Stomach (tissue), 9 donors: ENCODE data around the gene GNPTAB. TPM values are rescaled to one million over a fixed set of nuclear protein-coding genes. Genes with fewer than 3 reads are reported as not detected.
"Not testable (repeated sequence)": the region's sequence is repeated elsewhere in the genome, so short reads cannot be mapped to it uniquely, and the experiment has no call there.

Experiments
- DNase-seq, 2 donors: peaks; one replicate each; pipeline versions ENCODE4 v3.0.0 to v3.0.0-alpha.2; 2013 to 2019
- H3K27ac ChIP-seq, 5 donors: fragments of 200-600 bp in 4 of 5; sonication (generic) in 4 of 5; one replicate each; pipeline ENCODE4 v1.5.1; 2013 to 2019; ENCODE audit warnings: mild to moderate bottlenecking in 1 of 5, moderate library complexity in 1 of 5
- H3K27me3 ChIP-seq, 3 donors: fragments of 200-600 bp; sonication (generic); one replicate each; pipeline ENCODE4 v1.5.1; 2017 to 2019; ENCODE audit warnings: mixed run types in 1 of 3
- H3K36me3 ChIP-seq, 4 donors: fragments of 200-600 bp; sonication (generic); 1 replicate in 3 of 4; 2 replicates in 1 of 4; pipeline ENCODE4 v1.5.1; 2016 to 2019
- H3K4me1 ChIP-seq, 4 donors: fragments of 200-600 bp; sonication (generic); one replicate each; pipeline ENCODE4 v1.5.1; 2016 to 2019
- H3K4me3 ChIP-seq, 4 donors: fragments of 200-600 bp; sonication (generic) in 3 of 4; one replicate each; pipeline ENCODE4 v1.5.1; 2016 to 2019; ENCODE audit warnings: mild to moderate bottlenecking in 1 of 4
- H3K9me3 ChIP-seq, 4 donors: fragments of 200-600 bp; sonication (generic); one replicate each; pipeline ENCODE4 v1.5.1; 2016 to 2019
- EP300 ChIP-seq: sonication (generic); formaldehyde crosslinking; IDR thresholded peaks from one replicate; pipeline ENCODE4 v1.6.1; 2017; ENCODE audit warnings: antibody characterized with exemption
- POLR2A ChIP-seq, 4 donors: fragments of 450-650 bp; IDR thresholded peaks; one replicate each; pipeline ENCODE4 v1.6.1; 2016; ENCODE audit warnings: antibody characterized with exemption in 4 of 4, control low read depth in 2 of 4, mild to moderate bottlenecking in 1 of 4, moderate library complexity in 1 of 4
- POLR2AphosphoS5 ChIP-seq, 3 donors: sonication (generic); formaldehyde crosslinking; IDR thresholded peaks; one replicate each; pipeline ENCODE4 v1.6.1; 2016; ENCODE audit warnings: antibody characterized with exemption in 3 of 3
- WGBS, 5 donors: extraction: QIAGEN DNeasy Blood & Tissue Kit in 3 of 5; methylation state at CpG; one replicate each; pipeline versions ENCODE4 v1.1.5 to v1.1.7; 2013 to 2018; 5-methylcytosine and 5-hydroxymethylcytosine counted together
- intact Hi-C: fragments of 100-400 bp; cut with DNase I; formaldehyde crosslinking; loops from one replicate; pipeline ENCODE4 v1.15.1; 2023; ENCODE audit warnings: low total_unique reads
- polyA plus RNA-seq, 3 donors: library from polyadenylated mRNA; stranded (reverse); fragments of 200-250 nt; gene quantifications; one replicate each; pipeline ENCODE4 v1.2.3, GENCODE V29; 2013
- total RNA-seq, 5 donors: library from RNA; depleted of rRNA; stranded (reverse); fragments of >200 nt; gene quantifications; one replicate each; pipeline versions ENCODE4 v1.1.0 to v1.2.3, GENCODE V29; 2014 to 2016
- TF ChIP-seq, protein P1 (sequence below), 7 experiments: fragments of 450-650 bp in 4 of 7; fragments of 200-600 bp in 3 of 7; sonication (generic) in 3 of 7; IDR thresholded peaks; one replicate each; pipeline ENCODE4 v1.5.1; 2016 to 2019; ENCODE audit warnings: antibody characterized with exemption in 7 of 7, control low read depth in 2 of 7, mild to moderate bottlenecking in 1 of 7
- donor health status: healthy with polysubstance abuse.
- donor health status: Bipolar disorder and iron deficiency.
- donor health status: healthy.

GNPTAB gene
- total and polyA plus RNA-seq, 8 donors, result 8.9 to 63.2 (median 16.9) TPM

DNA sequence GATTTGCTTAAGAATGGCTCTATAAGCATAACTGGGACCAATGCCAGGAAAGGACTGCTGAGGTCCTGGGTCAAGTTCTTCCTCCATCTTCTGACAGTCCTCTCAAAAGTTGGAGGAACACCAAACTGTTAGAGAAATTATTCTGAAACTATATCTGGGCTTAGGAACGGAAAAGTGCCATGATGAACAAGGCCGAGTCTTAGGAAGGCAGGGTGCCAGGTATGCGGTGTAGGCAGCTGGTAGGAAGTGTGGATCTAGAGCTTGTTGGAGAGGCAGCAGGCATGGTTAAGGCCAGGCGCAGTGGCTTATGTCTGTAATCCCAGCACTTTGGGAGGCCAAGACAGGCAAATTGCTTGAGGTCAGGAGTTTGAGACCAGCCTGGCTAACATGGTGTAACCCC, 7.7 kb downstream of the GNPTAB start:
- peak overlapping the region in 1 of 5 donors; percentile 31 for H3K27ac ChIP-seq
- intact Hi-C loops, result no loop called here
- no peaks in the 10 kb centered on the region for H3K36me3 ChIP-seq
- H3K4me1 ChIP-seq, result peaks cover 20 to 50% (median 34%) of the 10 kb centered on the region in 4 donors
- no peak overlapping the region for H3K4me3 ChIP-seq
- H3K9me3 ChIP-seq, result no peaks in the 10 kb centered on the region
- 70 to 93% (median 89%) methylated on average over 4 of the region's 4 CpGs for WGBS, 5 donors
- no peak for TF ChIP-seq POLR2A (IDR thresholded peaks at IDR 0.05)
- TF ChIP-seq EP300, result no peak
- no peak for TF ChIP-seq POLR2AphosphoS5 (IDR thresholded peaks at IDR 0.05)
- TF ChIP-seq, protein P1, sequence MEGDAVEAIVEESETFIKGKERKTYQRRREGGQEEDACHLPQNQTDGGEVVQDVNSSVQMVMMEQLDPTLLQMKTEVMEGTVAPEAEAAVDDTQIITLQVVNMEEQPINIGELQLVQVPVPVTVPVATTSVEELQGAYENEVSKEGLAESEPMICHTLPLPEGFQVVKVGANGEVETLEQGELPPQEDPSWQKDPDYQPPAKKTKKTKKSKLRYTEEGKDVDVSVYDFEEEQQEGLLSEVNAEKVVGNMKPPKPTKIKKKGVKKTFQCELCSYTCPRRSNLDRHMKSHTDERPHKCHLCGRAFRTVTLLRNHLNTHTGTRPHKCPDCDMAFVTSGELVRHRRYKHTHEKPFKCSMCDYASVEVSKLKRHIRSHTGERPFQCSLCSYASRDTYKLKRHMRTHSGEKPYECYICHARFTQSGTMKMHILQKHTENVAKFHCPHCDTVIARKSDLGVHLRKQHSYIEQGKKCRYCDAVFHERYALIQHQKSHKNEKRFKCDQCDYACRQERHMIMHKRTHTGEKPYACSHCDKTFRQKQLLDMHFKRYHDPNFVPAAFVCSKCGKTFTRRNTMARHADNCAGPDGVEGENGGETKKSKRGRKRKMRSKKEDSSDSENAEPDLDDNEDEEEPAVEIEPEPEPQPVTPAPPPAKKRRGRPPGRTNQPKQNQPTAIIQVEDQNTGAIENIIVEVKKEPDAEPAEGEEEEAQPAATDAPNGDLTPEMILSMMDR (IDR thresholded peaks at IDR 0.05), result no peak
- no peaks in the 10 kb centered on the region for H3K27me3 ChIP-seq
- no peak for DNase-seq

DNA sequence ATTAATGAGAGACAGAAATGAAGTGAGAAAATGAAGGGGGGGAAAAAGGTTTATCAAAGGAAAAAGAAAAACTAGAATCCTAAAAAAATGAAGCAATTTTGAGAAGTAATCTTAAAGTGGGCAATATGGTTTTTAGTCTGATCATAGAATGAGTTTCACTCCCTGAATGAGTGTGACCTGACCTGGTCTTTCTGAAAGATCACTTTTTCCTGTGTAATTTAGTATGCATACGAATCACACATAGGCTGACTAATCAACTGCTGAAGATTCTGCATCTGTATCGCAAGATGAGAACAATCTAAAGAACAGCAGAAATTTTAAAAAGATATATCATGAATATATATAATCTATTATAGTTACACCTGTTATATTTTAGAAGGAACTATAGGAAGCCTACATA, 11.3 kb downstream of the GNPTAB start:
- Histone ChIP-seq H3K27ac (no peak overlapping the region), H3K4me1 (peaks cover 6 to 19% (median 14%) of the 10 kb centered on the region in 4 donors), H3K36me3 (no peaks in the 10 kb centered on the region), H3K27me3 (no peaks in the 10 kb centered on the region), H3K4me3 (no peak overlapping the region), H3K9me3 (no peaks in the 10 kb centered on the region)
- WGBS, 5 donors, result 57 to 93% (median 89%) methylated on average over 2 of the region's 2 CpGs
- TF ChIP-seq, protein P1 (IDR thresholded peaks at IDR 0.05), result no peak
- no peak for TF ChIP-seq POLR2A (IDR thresholded peaks at IDR 0.05)
- no peak for TF ChIP-seq POLR2AphosphoS5 (IDR thresholded peaks at IDR 0.05)
- no peak for TF ChIP-seq EP300
- intact Hi-C loops, result no loop called here
- DNase-seq, result no peak

DNA sequence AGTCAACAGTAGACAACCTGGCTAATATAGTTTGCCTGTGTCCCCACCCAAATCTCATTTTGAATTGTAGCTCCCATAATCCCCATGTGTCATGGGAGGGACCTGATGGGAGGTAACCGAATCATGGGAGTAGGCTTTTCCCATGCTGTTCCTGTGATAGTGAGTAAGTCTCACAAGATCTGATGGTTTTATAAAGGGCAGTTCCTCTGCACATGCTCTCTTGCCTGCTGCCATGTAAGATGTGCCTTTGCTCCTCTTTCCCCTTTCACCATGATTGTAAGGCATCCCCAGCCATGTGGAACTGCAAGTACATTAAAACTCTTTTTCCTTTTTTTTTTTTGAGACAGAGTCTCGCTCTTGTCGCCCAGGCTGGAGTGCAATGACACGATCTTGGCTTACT, 12.1 kb downstream of the GNPTAB start:
- 96 to 100% (median 97%) methylated on average over 4 of the region's 4 CpGs for WGBS, 5 donors
- H3K36me3 ChIP-seq, H3K27me3 ChIP-seq, intact Hi-C loops, H3K4me3 ChIP-seq, H3K9me3 ChIP-seq, DNase-seq, H3K27ac ChIP-seq: not testable (repeated sequence)
- H3K4me1 ChIP-seq, result peaks cover under 1 to 12% (median 9%) of the 10 kb centered on the region in 4 donors

DNA sequence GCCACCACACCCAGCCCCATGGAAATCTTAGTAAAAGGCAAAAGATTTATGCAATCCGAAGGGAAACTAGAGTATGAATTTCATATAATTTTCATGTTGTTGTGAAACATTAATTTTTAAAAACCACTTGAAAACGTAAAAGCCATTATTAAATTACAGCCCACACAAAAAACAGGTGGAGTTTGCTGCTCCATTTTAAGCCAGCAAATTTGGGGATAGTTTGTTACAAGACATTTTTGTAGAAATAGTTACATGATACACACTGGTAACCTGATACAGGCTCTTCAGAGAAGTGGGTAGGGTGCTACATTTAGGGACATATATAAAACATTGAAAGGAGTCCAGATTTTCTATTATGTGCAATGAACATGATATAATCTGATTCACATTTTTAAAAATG, 17.6 kb downstream of the GNPTAB start:
- Histone ChIP-seq H3K4me1 (peaks cover 4 to 17% (median 10%) of the 10 kb centered on the region in 4 donors), H3K27ac (no peak overlapping the region), H3K27me3 (no peaks in the 10 kb centered on the region), H3K9me3 (no peaks in the 10 kb centered on the region), H3K36me3 (no peaks in the 10 kb centered on the region), H3K4me3 (no peak overlapping the region)
- intact Hi-C loops, result no loop called here
- DNase-seq, result no peak
- TF ChIP-seq POLR2A (IDR thresholded peaks at IDR 0.05) (no peak), EP300 (no peak), POLR2AphosphoS5 (IDR thresholded peaks at IDR 0.05) (no peak)
- TF ChIP-seq, protein P1 (IDR thresholded peaks at IDR 0.05), result no peak
- 88 to 97% (median 93%) methylated on average over 2 of the region's 2 CpGs for WGBS, 5 donors

DNA sequence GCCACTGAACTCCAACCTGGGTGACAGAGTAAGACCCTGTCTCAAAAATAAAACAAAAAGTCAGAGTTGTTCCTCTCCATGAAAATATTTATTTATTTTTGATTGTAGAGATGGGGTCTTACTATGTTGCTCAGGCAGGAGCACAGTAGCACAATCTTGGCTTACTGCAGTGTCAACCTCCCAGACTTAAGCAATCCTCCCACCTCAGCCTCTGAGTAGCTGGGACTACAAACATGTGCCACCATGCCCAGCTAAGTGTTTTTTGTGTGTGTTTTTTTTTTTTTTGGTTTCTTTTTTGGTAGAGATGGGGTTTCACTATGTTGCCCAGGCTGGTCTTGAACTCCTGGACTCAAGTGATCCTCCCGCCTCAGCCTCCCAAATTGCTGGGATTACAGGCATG, 18.0 kb downstream of the GNPTAB start:
- H3K9me3 ChIP-seq, H3K36me3 ChIP-seq, H3K27ac ChIP-seq, H3K27me3 ChIP-seq, H3K4me3 ChIP-seq, DNase-seq, intact Hi-C loops: not testable (repeated sequence)
- 93 to 100% (median 100%) methylated on average over 1 of the region's 1 CpG for WGBS, 5 donors
- H3K4me1 ChIP-seq, result peaks cover 4 to 17% (median 10%) of the 10 kb centered on the region in 4 donors

DNA sequence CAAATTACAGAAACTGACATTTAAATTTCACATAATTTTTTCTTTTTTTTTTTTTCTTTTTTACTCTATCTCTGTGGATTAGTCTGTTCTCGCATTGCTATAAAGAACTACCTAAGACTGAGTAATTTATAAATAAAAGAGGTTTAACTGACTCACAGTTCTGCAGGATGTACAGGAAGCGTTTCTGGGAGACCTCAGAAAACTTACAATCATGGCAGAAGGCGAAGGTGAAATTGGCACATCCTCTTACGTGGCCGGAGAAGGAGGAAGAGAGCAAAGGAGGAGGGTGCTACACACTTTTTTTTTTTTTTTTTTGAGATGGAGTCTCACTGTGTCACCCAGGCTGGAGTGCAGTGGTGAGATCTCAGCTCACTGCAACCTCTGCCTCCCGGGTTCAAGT, 19.4 kb downstream of the GNPTAB start:
- H3K4me3 ChIP-seq, intact Hi-C loops, H3K27me3 ChIP-seq, H3K27ac ChIP-seq, H3K36me3 ChIP-seq, DNase-seq, H3K9me3 ChIP-seq: not testable (repeated sequence)
- WGBS, 5 donors, result 83 to 93% (median 89%) methylated on average over 6 of the region's 6 CpGs
- H3K4me1 ChIP-seq, result peaks cover 4 to 17% (median 10%) of the 10 kb centered on the region in 4 donors
